ENCODE data around the gene ABHD17A. TPM values are rescaled to one million over a fixed set of nuclear protein-coding genes. Genes with fewer than 3 reads are reported as not detected.
A peak's percentile ranks its signal among the peaks of the same experiment; 100 is the strongest.
"Not testable (repeated sequence)": the region's sequence is repeated elsewhere in the genome, so short reads cannot be mapped to it uniquely, and the experiment has no call there.

The ABHD17A gene
- total RNA-seq, 1 donor: 52.5 TPM

GRCh38 chr19:1896508-1896907 is 11.2 kb upstream of the ABHD17A start:
- Histone ChIP-seq H3K4me2 (ENCODE audit: insufficient read depth, low read length) (no peak overlapping the region), H2AFZ (ENCODE audit: low read length) (no peak overlapping the region), H4K20me1 (ENCODE audit: insufficient read depth, low read length) (no peaks in the 10 kb centered on the region), H3K79me2 (ENCODE audit: insufficient read depth, low read length) (no peaks in the 10 kb centered on the region), H3K36me3 (ENCODE audit: insufficient read depth, low read length) (no peaks in the 10 kb centered on the region), H3K4me1 (ENCODE audit: insufficient read depth, low read length) (peaks cover 5% of the 10 kb centered on the region), H3K4me3 (ENCODE audit: insufficient read depth, low read length) (no peak overlapping the region), H3K27ac (ENCODE audit: low read depth, low read length) (no peak overlapping the region), H3K9me3 (ENCODE audit: low read depth, low read length) (no peaks in the 10 kb centered on the region), H3K27me3 (ENCODE audit: insufficient read depth, low read length) (no peaks in the 10 kb centered on the region)
- no peak for DNase-seq (ENCODE audit: insufficient read length, low spot score, missing footprints)
- TF ChIP-seq CTCF (IDR thresholded peaks at IDR 0.05; ENCODE audit: extremely low read depth, low read depth, low read length): no peak

GRCh38 chr19:1893791-1894190 is 8.5 kb upstream of the ABHD17A start:
- no peak overlapping the region for H2AFZ ChIP-seq (ENCODE audit: low read length)
- H3K79me2 ChIP-seq (ENCODE audit: insufficient read depth, low read length): no peaks in the 10 kb centered on the region
- H3K27ac ChIP-seq (ENCODE audit: low read depth, low read length): no peak overlapping the region
- H3K36me3 ChIP-seq (ENCODE audit: insufficient read depth, low read length): no peaks in the 10 kb centered on the region
- H3K9me3 ChIP-seq (ENCODE audit: low read depth, low read length): no peaks in the 10 kb centered on the region
- no peak overlapping the region for H3K4me3 ChIP-seq (ENCODE audit: insufficient read depth, low read length)
- H3K27me3 ChIP-seq (ENCODE audit: insufficient read depth, low read length): no peaks in the 10 kb centered on the region
- DNase-seq (ENCODE audit: insufficient read length, low spot score, missing footprints): peak; percentile 68
- H3K4me2 ChIP-seq (ENCODE audit: insufficient read depth, low read length): no peak overlapping the region
- H3K4me1 ChIP-seq (ENCODE audit: insufficient read depth, low read length): peaks cover 5% of the 10 kb centered on the region
- TF ChIP-seq CTCF (IDR thresholded peaks at IDR 0.05; ENCODE audit: extremely low read depth, low read depth, low read length): no peak
- no peaks in the 10 kb centered on the region for H4K20me1 ChIP-seq (ENCODE audit: insufficient read depth, low read length)

GRCh38 chr19:1889907-1890306 is 4.6 kb upstream of the ABHD17A start:
- Histone ChIP-seq H3K9me3 (ENCODE audit: low read depth, low read length) (no peaks in the 10 kb centered on the region), H3K36me3 (ENCODE audit: insufficient read depth, low read length) (no peaks in the 10 kb centered on the region), H3K4me1 (ENCODE audit: insufficient read depth, low read length) (no peaks in the 10 kb centered on the region), H4K20me1 (ENCODE audit: insufficient read depth, low read length) (peaks cover 2% of the 10 kb centered on the region), H2AFZ (ENCODE audit: low read length) (no peak overlapping the region), H3K4me3 (ENCODE audit: insufficient read depth, low read length) (no peak overlapping the region), H3K27ac (ENCODE audit: low read depth, low read length) (no peak overlapping the region), H3K4me2 (ENCODE audit: insufficient read depth, low read length) (no peak overlapping the region), H3K79me2 (ENCODE audit: insufficient read depth, low read length) (peaks cover 2% of the 10 kb centered on the region), H3K27me3 (ENCODE audit: insufficient read depth, low read length) (no peaks in the 10 kb centered on the region)
- DNase-seq (ENCODE audit: insufficient read length, low spot score, missing footprints): no peak
- TF ChIP-seq CTCF (IDR thresholded peaks at IDR 0.05; ENCODE audit: extremely low read depth, low read depth, low read length): no peak

- H3K79me2 ChIP-seq (ENCODE audit: insufficient read depth, low read length): peaks cover 17% of the 10 kb centered on the region
- H4K20me1 ChIP-seq (ENCODE audit: insufficient read depth, low read length): peaks cover 17% of the 10 kb centered on the region
- no peak overlapping the region for H3K4me3 ChIP-seq (ENCODE audit: insufficient read depth, low read length)
- H3K4me1 ChIP-seq (ENCODE audit: insufficient read depth, low read length): peaks cover 10% of the 10 kb centered on the region
- H3K36me3 ChIP-seq (ENCODE audit: insufficient read depth, low read length): no peaks in the 10 kb centered on the region
- H2AFZ ChIP-seq (ENCODE audit: low read length): no peak overlapping the region
- H3K9me3 ChIP-seq (ENCODE audit: low read depth, low read length): no peaks in the 10 kb centered on the region
- H3K27me3 ChIP-seq (ENCODE audit: insufficient read depth, low read length): no peaks in the 10 kb centered on the region
- TF ChIP-seq CTCF (IDR thresholded peaks at IDR 0.05; ENCODE audit: extremely low read depth, low read depth, low read length): no peak
- H3K27ac ChIP-seq (ENCODE audit: low read depth, low read length): no peak overlapping the region
- no peak overlapping the region for H3K4me2 ChIP-seq (ENCODE audit: insufficient read depth, low read length)
- peak; percentile 56 for DNase-seq (ENCODE audit: insufficient read length, low spot score, missing footprints)
Measured at GRCh38 chr19:1888385-1888784, 3.1 kb upstream of the ABHD17A start.

GRCh38 chr19:1886360-1886759 is 1.1 kb upstream of the ABHD17A start:
- H3K27ac ChIP-seq (ENCODE audit: low read depth, low read length); H3K4me2 ChIP-seq (ENCODE audit: insufficient read depth, low read length); H2AFZ ChIP-seq (ENCODE audit: low read length); H3K36me3 ChIP-seq (ENCODE audit: insufficient read depth, low read length); DNase-seq (ENCODE audit: insufficient read length, low spot score, missing footprints); H3K9me3 ChIP-seq (ENCODE audit: low read depth, low read length); H3K4me3 ChIP-seq (ENCODE audit: insufficient read depth, low read length); H3K27me3 ChIP-seq (ENCODE audit: insufficient read depth, low read length): not testable (repeated sequence)
- Histone ChIP-seq H4K20me1 (ENCODE audit: insufficient read depth, low read length) (peaks cover 31% of the 10 kb centered on the region), H3K4me1 (ENCODE audit: insufficient read depth, low read length) (peaks cover 10% of the 10 kb centered on the region), H3K79me2 (ENCODE audit: insufficient read depth, low read length) (peaks cover 35% of the 10 kb centered on the region)

Data from osteoblast (primary cell).